HCT116 (cell line): ENCODE data around the gene AACS. TPM values are rescaled to one million over a fixed set of nuclear protein-coding genes. Genes with fewer than 3 reads are reported as not detected.

Source experiments
- ATAC-seq: fragments of 200-7000 bp; cut with Tn5 transposase; 2 replicates; pipeline ENCODE4 v1.9.1; 2020; ENCODE audit warnings: mild to moderate bottlenecking, moderate library complexity
- BruUV-seq: library from RNA; stranded (reverse); fragments of 400-500 nt; replicated peaks from 2 replicates; lab custom pipeline; 2021; lab: Mats Ljungman, UMichigan
- CTCF ChIA-PET: fragments of 300-600 bp; sonication (Branson Sonifier 250); formaldehyde crosslinking; loops from one replicate; lab custom pipeline; 2021; ENCODE audit warnings: antibody characterized with exemption; lab: Charles Lee
- POLR2A ChIA-PET: fragments of 300-600, 350-600 bp; sonication (Branson Sonifier 250); formaldehyde crosslinking; loops from one replicate; lab custom pipeline; 2021; ENCODE audit warnings: antibody characterized with exemption; lab: Charles Lee
- RAD21 ChIA-PET, 2 experiments: fragments of 300-600 bp; sonication (Branson Sonifier 250); formaldehyde crosslinking; loops; one replicate each; lab custom pipeline; 2023; ENCODE audit warnings: low total read pairs in 2 of 2; ENCODE audit not compliant: uncharacterized antibody in 2 of 2, unreplicated experiment in 2 of 2, low non-redundant PET in 1 of 2; lab: Charles Lee
- DNase-seq: peaks from one replicate; pipeline ENCODE4 v3.0.0-alpha.2; 2010; ENCODE audit warnings: low read depth, low spot score
- H2AFZ ChIP-seq: fragments of 200-600 bp; shearing (Covaris generic), sonication (generic); 2 replicates; pipeline ENCODE4 v1.6.1; 2017; ENCODE audit warnings: low read depth, mixed run types, mixed read lengths, antibody characterized with exemption, low read length; ENCODE audit not compliant: poor library complexity, severe bottlenecking
- H3K27ac ChIP-seq: 2 replicates; pipeline ENCODE4 v1.5.1; 2012; ENCODE audit warnings: low read depth, low read length
- H3K27me3 ChIP-seq: fragments of 200-600 bp; sonication (generic); 2 replicates; pipeline ENCODE4 v1.6.1; 2016; ENCODE audit warnings: mixed run types, low read length, mixed read lengths; ENCODE audit not compliant: insufficient read depth
- H3K36me3 ChIP-seq, 2 experiments: fragments of 200-500 bp in 1 of 2; fragments of 200-600 bp in 1 of 2; sonication (Bioruptor generic) in 1 of 2; sonication (generic) in 1 of 2; 2 replicates each; pipeline versions ENCODE4 v1.5.1 to v1.6.1; 2014 to 2016; ENCODE audit warnings: low read length in 2 of 2, inconsistent platforms in 1 of 2, mixed read lengths in 1 of 2, mixed run types in 1 of 2; ENCODE audit not compliant: insufficient read depth in 2 of 2, control insufficient read depth in 1 of 2
- H3K4me1 ChIP-seq, 2 experiments: fragments of 200-600 bp in 1 of 2; sonication (generic) in 1 of 2; 2 replicates each; pipeline versions ENCODE4 v1.5.1 to v1.6.1; 2012 to 2017; ENCODE audit warnings: low read length in 2 of 2, inconsistent platforms in 1 of 2, mild to moderate bottlenecking in 1 of 2, mixed read lengths in 1 of 2, mixed run types in 1 of 2, moderate library complexity in 1 of 2; ENCODE audit not compliant: insufficient read depth in 2 of 2, control insufficient read depth in 1 of 2
- H3K4me2 ChIP-seq: fragments of 200-600 bp; sonication (generic); 2 replicates; pipeline ENCODE4 v1.6.1; 2017; ENCODE audit warnings: mixed run types, low read length, mixed read lengths
- H3K4me3 ChIP-seq, 2 experiments: fragments of 200-600 bp in 1 of 2; sonication (generic) in 1 of 2; replicated peaks in 1 of 2; 2 replicates each; pipeline ENCODE4 v1.5.1; 2011 to 2016; ENCODE audit warnings: low read length in 2 of 2, control low read depth in 1 of 2, low read depth in 1 of 2, mild to moderate bottlenecking in 1 of 2, mixed read lengths in 1 of 2, mixed run types in 1 of 2
- H3K79me2 ChIP-seq: fragments of 200-600 bp; sonication (generic); 2 replicates; pipeline ENCODE4 v1.6.1; 2017; ENCODE audit warnings: mild to moderate bottlenecking, mixed run types, low read length, moderate library complexity, mixed read lengths; ENCODE audit not compliant: insufficient read depth
- H3K9ac ChIP-seq: fragments of 200-600 bp; sonication (generic); 2 replicates; pipeline ENCODE4 v1.6.1; 2016; ENCODE audit warnings: low read length, mixed read lengths
- H3K9me2 ChIP-seq: fragments of 200-600 bp; sonication (generic), shearing (Covaris generic); 2 replicates; pipeline ENCODE4 v1.6.1; 2017; ENCODE audit warnings: mixed run types, mild to moderate bottlenecking, moderate library complexity; ENCODE audit not compliant: insufficient read depth
- H3K9me3 ChIP-seq, 2 experiments: fragments of 200-500 bp in 1 of 2; fragments of 200-600 bp in 1 of 2; sonication (Bioruptor generic) in 1 of 2; sonication (generic) in 1 of 2; 2 replicates each; pipeline ENCODE4 v1.6.1; 2014 to 2017; ENCODE audit warnings: low read length in 2 of 2, mixed read lengths in 2 of 2, inconsistent platforms in 1 of 2, low read depth in 1 of 2, mild to moderate bottlenecking in 1 of 2, mixed run types in 1 of 2, moderate library complexity in 1 of 2; ENCODE audit not compliant: control insufficient read depth in 1 of 2, insufficient read depth in 1 of 2
- H4K20me1 ChIP-seq: fragments of 200-600 bp; sonication (generic), shearing (Covaris generic); 2 replicates; pipeline ENCODE4 v1.6.1; 2017; ENCODE audit warnings: mixed run types, mild to moderate bottlenecking, moderate library complexity; ENCODE audit not compliant: insufficient read depth
- ATF3 ChIP-seq: IDR thresholded peaks from 2 replicates; pipeline ENCODE4 v1.6.1; 2012
- CBX3 ChIP-seq: IDR thresholded peaks from 2 replicates; pipeline ENCODE4 v1.6.1; 2012; ENCODE audit warnings: low read depth
- CEBPB ChIP-seq: IDR thresholded peaks from 2 replicates; pipeline ENCODE4 v1.6.1; 2012; ENCODE audit warnings: low read depth
- ELF1 ChIP-seq: IDR thresholded peaks from 2 replicates; pipeline ENCODE4 v1.6.1; 2012; ENCODE audit warnings: low read depth, borderline replicate concordance
- EZH2 ChIP-seq: fragments of 200-600 bp; sonication (generic); IDR thresholded peaks from 2 replicates; pipeline ENCODE4 v1.6.1; 2017; ENCODE audit warnings: antibody characterized with exemption, mixed run types
- EZH2phosphoT487 ChIP-seq: fragments of 200-600 bp; IDR thresholded peaks from 2 replicates; pipeline ENCODE4 v1.6.1; 2018; ENCODE audit warnings: antibody characterized with exemption, borderline replicate concordance
- FOSL1 ChIP-seq: IDR thresholded peaks from 2 replicates; pipeline ENCODE4 v1.6.1; 2012; ENCODE audit warnings: low read depth
- JUND ChIP-seq: IDR thresholded peaks from 2 replicates; pipeline ENCODE4 v1.6.1; 2012
- POLR2A ChIP-seq: IDR thresholded peaks from 2 replicates; pipeline ENCODE4 v1.7.0; 2011; ENCODE audit warnings: borderline replicate concordance; ENCODE audit not compliant: insufficient read depth, insufficient read length; ENCODE audit errors: extremely low read depth
- POLR2AphosphoS5 ChIP-seq: IDR thresholded peaks from 2 replicates; pipeline ENCODE4 v1.6.1; 2011; ENCODE audit warnings: mild to moderate bottlenecking, low read depth, low read length, moderate library complexity
- SIN3A ChIP-seq: IDR thresholded peaks from 2 replicates; pipeline ENCODE4 v1.6.1; 2012; ENCODE audit warnings: low read depth
- SP1 ChIP-seq: IDR thresholded peaks from 2 replicates; pipeline ENCODE4 v1.6.1; 2012; ENCODE audit warnings: low read depth
- SRF ChIP-seq: IDR thresholded peaks from 2 replicates; pipeline ENCODE4 v1.6.1; 2012; ENCODE audit warnings: low read depth
- TCF7L2 ChIP-seq: IDR thresholded peaks from 2 replicates; pipeline ENCODE4 v1.7.0; 2011; ENCODE audit warnings: borderline replicate concordance, inconsistent platforms; ENCODE audit not compliant: insufficient read depth, insufficient read length; ENCODE audit errors: extremely low read depth
- YY1 ChIP-seq: IDR thresholded peaks from 2 replicates; pipeline ENCODE4 v1.6.1; 2011; ENCODE audit warnings: low read length, low read depth, moderate library complexity, mild to moderate bottlenecking; ENCODE audit not compliant: insufficient replicate concordance; ENCODE audit errors: extremely low read depth
- ZFX ChIP-seq: fragments of 450-650 bp; IDR thresholded peaks from 2 replicates; pipeline ENCODE4 v1.6.1; 2017
- ZNF274 ChIP-seq: fragments of 200-500 bp; sonication (Bioruptor generic); IDR thresholded peaks from 2 replicates; pipeline ENCODE4 v1.6.1; 2014; ENCODE audit warnings: mild to moderate bottlenecking, low read depth, low read length, inconsistent platforms
- intact Hi-C: fragments of 100-400 bp; cut with micrococcal nuclease; formaldehyde crosslinking; loops from 2 replicates; pipeline ENCODE4 v1.10.0; 2022
- total RNA-seq: library from RNA; stranded (reverse); gene quantifications from one replicate; pipeline ENCODE4 v1.2.1, GENCODE V29; 2021; ENCODE audit not compliant: unreplicated experiment
- TF ChIP-seq, protein P1 (sequence below): IDR thresholded peaks from 2 replicates; pipeline ENCODE4 v1.6.1; 2012; ENCODE audit warnings: low read depth
- TF ChIP-seq, protein P2 (sequence below): IDR thresholded peaks from 2 replicates; pipeline ENCODE4 v1.6.1; 2011; ENCODE audit warnings: mild to moderate bottlenecking, low read length, moderate library complexity; ENCODE audit not compliant: insufficient replicate concordance; ENCODE audit errors: extremely low read depth

The AACS gene
- total RNA-seq, 1 experiment from 2014 or later: 16.0 TPM

GRCh38 chr12:125017801-125018200 is 47.4 kb upstream of the AACS start:
- H3K9ac ChIP-seq: no peak overlapping the region

More at GRCh38 chr12:125017801-125018200, 47.4 kb upstream of the AACS start:
- ChIA-PET CTCF (no interaction called here), POLR2A (no interaction called here), RAD21 (no interaction called here)
- Histone ChIP-seq H2AFZ (no peak overlapping the region), H3K4me1 (no peaks in the 10 kb centered on the region), H3K9me2 (no peaks in the 10 kb centered on the region), H3K27me3 (no peaks in the 10 kb centered on the region), H3K27ac (no peak overlapping the region), H3K79me2 (no peaks in the 10 kb centered on the region), H3K4me2 (no peak overlapping the region), H3K9me3 (no peaks in the 10 kb centered on the region), H3K4me3 (no peak overlapping the region), H4K20me1 (no peaks in the 10 kb centered on the region), H3K36me3 (peaks cover 11 to 31% of the 10 kb centered on the region in 2 experiments; a peak in 3 of 4 replicates)
- ATAC-seq (no peak), DNase-seq (no peak)
- intact Hi-C loops: no loop called here
- BruUV-seq: no TSS peak
- TF ChIP-seq TCF7L2 (no peak), POLR2A (no peak), ZNF274 (no peak), EZH2 (no peak), ZFX (no peak), CEBPB (no peak), FOSL1 (no peak), SP1 (no peak), POLR2AphosphoS5 (no peak), JUND (no peak), CBX3 (no peak), ATF3 (no peak), SIN3A (no peak), YY1 (no peak), SRF (no peak), ELF1 (no peak), EZH2phosphoT487 (no peak)
- TF ChIP-seq, protein P1, sequence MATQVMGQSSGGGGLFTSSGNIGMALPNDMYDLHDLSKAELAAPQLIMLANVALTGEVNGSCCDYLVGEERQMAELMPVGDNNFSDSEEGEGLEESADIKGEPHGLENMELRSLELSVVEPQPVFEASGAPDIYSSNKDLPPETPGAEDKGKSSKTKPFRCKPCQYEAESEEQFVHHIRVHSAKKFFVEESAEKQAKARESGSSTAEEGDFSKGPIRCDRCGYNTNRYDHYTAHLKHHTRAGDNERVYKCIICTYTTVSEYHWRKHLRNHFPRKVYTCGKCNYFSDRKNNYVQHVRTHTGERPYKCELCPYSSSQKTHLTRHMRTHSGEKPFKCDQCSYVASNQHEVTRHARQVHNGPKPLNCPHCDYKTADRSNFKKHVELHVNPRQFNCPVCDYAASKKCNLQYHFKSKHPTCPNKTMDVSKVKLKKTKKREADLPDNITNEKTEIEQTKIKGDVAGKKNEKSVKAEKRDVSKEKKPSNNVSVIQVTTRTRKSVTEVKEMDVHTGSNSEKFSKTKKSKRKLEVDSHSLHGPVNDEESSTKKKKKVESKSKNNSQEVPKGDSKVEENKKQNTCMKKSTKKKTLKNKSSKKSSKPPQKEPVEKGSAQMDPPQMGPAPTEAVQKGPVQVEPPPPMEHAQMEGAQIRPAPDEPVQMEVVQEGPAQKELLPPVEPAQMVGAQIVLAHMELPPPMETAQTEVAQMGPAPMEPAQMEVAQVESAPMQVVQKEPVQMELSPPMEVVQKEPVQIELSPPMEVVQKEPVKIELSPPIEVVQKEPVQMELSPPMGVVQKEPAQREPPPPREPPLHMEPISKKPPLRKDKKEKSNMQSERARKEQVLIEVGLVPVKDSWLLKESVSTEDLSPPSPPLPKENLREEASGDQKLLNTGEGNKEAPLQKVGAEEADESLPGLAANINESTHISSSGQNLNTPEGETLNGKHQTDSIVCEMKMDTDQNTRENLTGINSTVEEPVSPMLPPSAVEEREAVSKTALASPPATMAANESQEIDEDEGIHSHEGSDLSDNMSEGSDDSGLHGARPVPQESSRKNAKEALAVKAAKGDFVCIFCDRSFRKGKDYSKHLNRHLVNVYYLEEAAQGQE: no peak
- TF ChIP-seq, protein P2, sequence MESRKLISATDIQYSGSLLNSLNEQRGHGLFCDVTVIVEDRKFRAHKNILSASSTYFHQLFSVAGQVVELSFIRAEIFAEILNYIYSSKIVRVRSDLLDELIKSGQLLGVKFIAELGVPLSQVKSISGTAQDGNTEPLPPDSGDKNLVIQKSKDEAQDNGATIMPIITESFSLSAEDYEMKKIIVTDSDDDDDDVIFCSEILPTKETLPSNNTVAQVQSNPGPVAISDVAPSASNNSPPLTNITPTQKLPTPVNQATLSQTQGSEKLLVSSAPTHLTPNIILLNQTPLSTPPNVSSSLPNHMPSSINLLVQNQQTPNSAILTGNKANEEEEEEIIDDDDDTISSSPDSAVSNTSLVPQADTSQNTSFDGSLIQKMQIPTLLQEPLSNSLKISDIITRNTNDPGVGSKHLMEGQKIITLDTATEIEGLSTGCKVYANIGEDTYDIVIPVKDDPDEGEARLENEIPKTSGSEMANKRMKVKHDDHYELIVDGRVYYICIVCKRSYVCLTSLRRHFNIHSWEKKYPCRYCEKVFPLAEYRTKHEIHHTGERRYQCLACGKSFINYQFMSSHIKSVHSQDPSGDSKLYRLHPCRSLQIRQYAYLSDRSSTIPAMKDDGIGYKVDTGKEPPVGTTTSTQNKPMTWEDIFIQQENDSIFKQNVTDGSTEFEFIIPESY: no peak
